ENCODE data around the gene B3GNT9.

Gene B3GNT9, protein sequence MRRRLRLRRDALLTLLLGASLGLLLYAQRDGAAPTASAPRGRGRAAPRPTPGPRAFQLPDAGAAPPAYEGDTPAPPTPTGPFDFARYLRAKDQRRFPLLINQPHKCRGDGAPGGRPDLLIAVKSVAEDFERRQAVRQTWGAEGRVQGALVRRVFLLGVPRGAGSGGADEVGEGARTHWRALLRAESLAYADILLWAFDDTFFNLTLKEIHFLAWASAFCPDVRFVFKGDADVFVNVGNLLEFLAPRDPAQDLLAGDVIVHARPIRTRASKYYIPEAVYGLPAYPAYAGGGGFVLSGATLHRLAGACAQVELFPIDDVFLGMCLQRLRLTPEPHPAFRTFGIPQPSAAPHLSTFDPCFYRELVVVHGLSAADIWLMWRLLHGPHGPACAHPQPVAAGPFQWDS

DNA sequence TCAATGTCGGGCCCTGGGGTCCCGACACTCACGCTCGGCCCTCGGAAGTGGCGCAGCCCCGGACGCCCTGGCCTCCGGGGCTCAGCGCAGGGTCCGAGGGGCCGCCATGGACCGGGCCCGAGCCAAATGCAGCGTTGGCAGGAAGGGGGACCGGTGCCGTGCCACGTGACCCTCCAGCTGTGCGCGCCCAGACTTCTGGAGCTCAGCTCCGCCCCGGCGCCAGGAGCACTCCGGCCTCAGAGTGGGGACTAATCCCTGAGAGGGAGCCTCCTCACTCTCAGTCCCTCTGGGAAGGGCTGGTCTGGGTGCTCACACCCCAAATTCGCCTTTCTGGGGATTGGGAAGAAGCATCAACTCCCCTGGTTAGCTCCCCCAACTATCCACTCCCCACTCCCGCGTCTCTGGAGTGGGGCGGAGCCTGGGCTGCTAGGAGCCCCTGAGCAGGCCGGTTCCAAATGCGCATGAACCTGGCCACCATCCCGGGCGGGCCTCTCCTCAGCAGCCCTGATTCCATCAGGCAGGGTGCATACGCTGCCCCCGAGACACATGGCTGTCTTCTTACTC is at the start of gene B3GNT9:
TSS of gene B3GNT9 (minus strand) at position 166 of the 564 bp plus-strand sequence. CDS start 513 bp downstream, outside the sequence.
- in situ Hi-C loops (cut with MboI; ENCODE audit: low sequenced_read_pairs): loop anchor here (10.0 kb wide), 2 partner anchors 136 to 176 kb away; no protein-coding TSS in a partner anchor
- no peaks in the 10 kb centered on the region for H3K4me1 ChIP-seq
- no peaks in the 10 kb centered on the region for H3K27me3 ChIP-seq (ENCODE audit: low read depth)
- H3K4me3 ChIP-seq: no peak within 1 kb of the TSS
- no peak for DNase-seq (ENCODE audit: low spot score in 2 of 2)
- H3K36me3 ChIP-seq (replicated peaks): peaks cover 32% of the 10 kb centered on the region
- no peaks in the 10 kb centered on the region for H3K9me3 ChIP-seq

DNA sequence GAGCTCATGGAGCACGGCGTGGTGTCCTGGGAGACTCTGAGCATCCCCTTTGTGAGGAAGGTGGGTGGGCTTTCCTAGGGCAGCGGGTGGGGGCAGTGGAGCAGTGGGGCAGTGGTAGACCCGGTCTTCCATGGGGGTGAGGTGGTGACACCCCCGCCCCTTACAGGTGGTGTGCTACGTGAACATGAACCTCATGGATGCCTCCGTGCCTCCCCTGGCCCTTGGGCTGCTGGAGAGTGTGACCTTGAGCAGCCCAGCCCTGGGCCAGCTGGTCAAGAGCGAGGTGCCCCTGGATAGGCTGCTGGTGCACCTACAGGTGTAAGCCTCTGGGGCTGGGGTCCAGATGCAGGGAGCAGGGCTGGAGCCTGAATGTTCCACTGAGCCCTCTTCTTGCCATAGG is 49.7 kb upstream of the B3GNT9 start:
- no peaks in the 10 kb centered on the region for H3K9me3 ChIP-seq
- in situ Hi-C loops (cut with MboI; ENCODE audit: low sequenced_read_pairs): no loop called here
- H3K4me1 ChIP-seq: no peaks in the 10 kb centered on the region
- H3K27me3 ChIP-seq (ENCODE audit: low read depth): no peaks in the 10 kb centered on the region
- no peak overlapping the region for H3K4me3 ChIP-seq
- DNase-seq (ENCODE audit: low spot score in 2 of 2): no peak
- peaks cover 65% of the 10 kb centered on the region for H3K36me3 ChIP-seq (replicated peaks)

DNA sequence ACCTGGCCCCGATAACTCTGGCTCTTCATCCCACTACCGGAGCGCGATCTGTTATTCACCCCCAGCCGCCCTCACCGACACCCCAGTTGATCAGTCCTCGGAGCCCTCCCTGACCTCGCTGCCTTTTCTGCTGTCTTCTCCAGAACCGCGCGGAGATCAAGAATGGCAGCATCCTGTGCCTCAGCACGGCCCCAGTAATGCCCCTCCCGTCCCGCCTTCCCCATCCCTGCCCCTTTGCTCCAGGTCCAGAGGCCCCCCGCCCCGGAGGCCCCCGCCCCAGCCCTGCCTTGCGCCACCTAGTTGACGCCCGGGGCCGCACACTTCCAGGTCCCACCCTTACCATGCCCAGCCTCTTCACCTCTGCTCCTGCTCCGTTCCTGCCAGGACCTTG is 49.0 kb upstream of the B3GNT9 start:
- Histone ChIP-seq H3K9me3 (no peaks in the 10 kb centered on the region), H3K4me3 (no peak overlapping the region), H3K27me3 (ENCODE audit: low read depth) (no peaks in the 10 kb centered on the region), H3K4me1 (no peaks in the 10 kb centered on the region), H3K36me3 (replicated peaks) (peaks cover 72% of the 10 kb centered on the region)
- DNase-seq (ENCODE audit: low spot score in 2 of 2): no peak
- in situ Hi-C loops (cut with MboI; ENCODE audit: low sequenced_read_pairs): no loop called here

DNA sequence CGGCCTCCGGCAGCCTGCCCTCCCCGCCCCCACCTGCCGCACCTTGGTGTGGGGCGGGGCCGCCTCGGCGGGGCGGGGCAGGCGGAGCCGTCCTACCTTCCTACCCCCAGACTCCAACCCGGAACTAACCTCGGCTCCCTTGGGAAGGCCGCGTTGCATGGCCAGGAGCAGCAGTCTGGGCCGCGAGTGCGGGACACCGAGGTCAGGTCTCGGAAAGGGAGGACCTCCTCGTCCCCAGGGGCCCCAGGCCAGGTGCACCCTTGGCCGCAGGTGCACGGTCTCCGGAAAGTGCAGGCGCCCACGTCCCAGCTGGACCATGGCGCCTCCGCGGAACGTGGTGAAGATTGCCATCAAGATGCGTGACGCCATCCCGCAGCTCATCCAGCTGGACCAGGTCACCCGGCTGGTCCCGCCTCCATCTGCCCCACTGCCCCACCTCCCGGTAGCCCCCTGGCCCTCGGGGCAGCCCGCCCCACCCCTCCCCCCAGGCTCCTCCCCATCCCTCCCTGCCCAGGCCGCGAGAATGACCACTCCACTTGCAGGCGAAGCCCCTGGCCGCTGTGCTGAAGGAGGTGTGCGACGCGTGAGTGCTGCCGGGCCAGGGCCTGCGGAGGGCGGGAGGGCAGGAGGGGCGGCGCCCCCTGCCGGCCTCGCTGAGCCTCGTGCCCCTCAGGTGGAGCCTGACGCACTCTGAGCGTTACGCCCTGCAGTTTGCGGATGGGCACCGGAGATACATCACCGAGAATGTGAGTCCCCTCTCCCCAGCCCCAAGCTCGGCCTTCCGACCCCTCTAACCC is 48.4 kb upstream of the B3GNT9 start, which contains the start of gene ELMO3:
TSS of gene ELMO3 (plus strand) at position 121 of the 797 bp plus-strand sequence. CDS start at position 317, 196 bp downstream.
- Histone ChIP-seq H3K27me3 (ENCODE audit: low read depth) (no peaks in the 10 kb centered on the region), H3K9me3 (no peaks in the 10 kb centered on the region), H3K4me3 (no peak within 1 kb of the TSS), H3K36me3 (replicated peaks) (peaks cover 76% of the 10 kb centered on the region), H3K4me1 (no peaks in the 10 kb centered on the region)
- in situ Hi-C loops (cut with MboI; ENCODE audit: low sequenced_read_pairs): no loop called here
- no peak for DNase-seq (ENCODE audit: low spot score in 2 of 2)

DNA sequence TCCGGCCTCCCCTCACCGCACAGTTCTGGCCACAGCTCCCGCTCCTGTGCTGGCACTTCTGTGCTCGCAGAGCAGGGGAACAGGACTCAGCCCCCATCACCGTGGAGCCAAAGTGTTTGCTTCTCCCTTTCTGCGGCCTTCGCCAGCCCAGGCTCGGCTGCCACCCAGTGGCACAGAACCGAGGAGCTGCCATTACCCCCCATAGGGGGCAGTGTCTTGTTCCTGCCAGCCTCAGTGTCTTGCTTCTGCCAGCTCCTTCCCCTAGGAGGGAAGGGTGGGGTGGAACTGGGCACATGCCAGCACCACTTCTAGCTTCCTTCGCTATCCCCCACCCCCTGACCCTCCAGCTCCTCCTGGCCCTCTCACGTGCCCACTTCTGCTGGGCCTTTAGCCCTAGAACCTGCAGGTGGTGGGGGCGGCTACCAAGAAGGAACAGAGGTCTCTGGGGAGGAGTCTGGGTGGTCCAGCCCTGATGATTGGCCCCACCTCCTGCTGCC is 47.5 kb upstream of the B3GNT9 start:
- H3K4me3 ChIP-seq: no peak overlapping the region
- no peaks in the 10 kb centered on the region for H3K27me3 ChIP-seq (ENCODE audit: low read depth)
- DNase-seq (ENCODE audit: low spot score in 2 of 2): no peak
- in situ Hi-C loops (cut with MboI; ENCODE audit: low sequenced_read_pairs): no loop called here
- H3K36me3 ChIP-seq (replicated peaks): peaks cover 81% of the 10 kb centered on the region
- H3K4me1 ChIP-seq: peaks cover 4% of the 10 kb centered on the region
- no peaks in the 10 kb centered on the region for H3K9me3 ChIP-seq

DNA sequence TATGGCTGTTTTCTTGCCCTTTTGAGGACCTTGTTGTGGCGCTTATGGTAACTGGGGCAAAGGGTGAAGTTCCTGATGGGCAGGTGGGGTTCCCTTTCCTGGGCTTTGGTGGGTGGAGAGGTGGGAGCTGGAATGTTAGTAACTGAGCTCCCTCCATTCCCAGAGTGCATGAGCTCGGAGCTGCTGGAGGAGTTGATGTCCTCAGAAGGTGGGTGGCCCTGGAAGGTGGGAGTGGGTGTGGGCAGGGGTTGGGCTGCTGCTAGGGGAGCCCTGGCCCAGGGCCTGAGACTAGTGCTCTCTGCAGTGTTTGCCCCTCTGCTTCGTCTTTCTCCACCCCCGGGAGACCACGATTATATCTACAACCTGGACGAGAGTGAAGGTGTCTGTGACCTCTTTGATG is 46.9 kb upstream of the B3GNT9 start:
- Histone ChIP-seq H3K27me3 (ENCODE audit: low read depth) (no peaks in the 10 kb centered on the region), H3K9me3 (no peaks in the 10 kb centered on the region), H3K4me3 (no peak overlapping the region), H3K4me1 (peaks cover 9% of the 10 kb centered on the region), H3K36me3 (replicated peaks) (peaks cover 82% of the 10 kb centered on the region)
- no peak for DNase-seq (ENCODE audit: low spot score in 2 of 2)
- in situ Hi-C loops (cut with MboI; ENCODE audit: low sequenced_read_pairs): no loop called here

DNA sequence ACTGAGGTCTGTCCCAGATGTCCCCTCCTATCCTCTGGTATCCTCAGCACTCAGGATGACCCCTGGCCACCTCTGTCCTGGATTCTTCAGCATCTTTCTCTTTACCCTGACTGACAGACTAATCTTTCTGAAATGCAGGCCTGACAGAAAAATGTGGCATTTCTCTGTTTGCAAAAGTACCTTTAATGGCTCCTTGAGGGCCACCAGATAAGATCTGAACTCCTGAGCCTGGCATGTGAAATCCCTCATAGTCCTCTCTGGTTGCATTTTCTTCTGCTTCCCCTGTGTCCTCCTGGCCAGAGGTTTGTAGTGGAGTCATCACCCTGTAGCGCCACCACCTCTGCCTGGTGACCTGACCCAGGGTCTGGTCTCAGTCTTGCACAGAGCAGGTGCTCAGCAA is 46.1 kb upstream of the B3GNT9 start:
- peaks cover 9% of the 10 kb centered on the region for H3K4me1 ChIP-seq
- H3K27me3 ChIP-seq (ENCODE audit: low read depth): no peaks in the 10 kb centered on the region
- H3K4me3 ChIP-seq: no peak overlapping the region
- H3K9me3 ChIP-seq: no peaks in the 10 kb centered on the region
- no peak for DNase-seq (ENCODE audit: low spot score in 2 of 2)
- in situ Hi-C loops (cut with MboI; ENCODE audit: low sequenced_read_pairs): no loop called here
- peaks cover 79% of the 10 kb centered on the region for H3K36me3 ChIP-seq (replicated peaks)

DNA sequence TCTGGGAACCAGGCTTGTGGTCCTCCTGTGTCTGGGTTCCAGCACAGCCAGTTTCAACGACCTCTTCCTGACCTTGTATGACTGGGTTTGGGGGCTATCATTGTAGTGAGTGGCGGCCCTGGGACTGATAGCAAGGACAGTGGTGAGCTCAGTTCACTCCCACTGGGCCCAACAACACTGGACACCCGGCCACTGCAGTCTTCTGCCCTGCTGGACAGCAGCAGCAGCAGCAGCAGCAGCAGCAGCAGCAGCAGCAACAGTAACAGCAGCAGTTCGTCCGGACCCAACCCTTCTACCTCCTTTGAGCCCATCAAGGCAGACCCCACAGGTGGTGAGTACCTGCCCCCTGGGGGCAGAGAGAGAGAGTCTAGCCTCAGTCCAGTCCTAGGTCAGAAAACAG is 44.9 kb upstream of the B3GNT9 start:
- in situ Hi-C loops (cut with MboI; ENCODE audit: low sequenced_read_pairs): no loop called here
- DNase-seq (ENCODE audit: low spot score in 2 of 2): no peak
- Histone ChIP-seq H3K9me3 (no peaks in the 10 kb centered on the region), H3K36me3 (replicated peaks) (peaks cover 71% of the 10 kb centered on the region), H3K4me3 (no peak overlapping the region), H3K27me3 (ENCODE audit: low read depth) (no peaks in the 10 kb centered on the region), H3K4me1 (peaks cover 11% of the 10 kb centered on the region)

DNA sequence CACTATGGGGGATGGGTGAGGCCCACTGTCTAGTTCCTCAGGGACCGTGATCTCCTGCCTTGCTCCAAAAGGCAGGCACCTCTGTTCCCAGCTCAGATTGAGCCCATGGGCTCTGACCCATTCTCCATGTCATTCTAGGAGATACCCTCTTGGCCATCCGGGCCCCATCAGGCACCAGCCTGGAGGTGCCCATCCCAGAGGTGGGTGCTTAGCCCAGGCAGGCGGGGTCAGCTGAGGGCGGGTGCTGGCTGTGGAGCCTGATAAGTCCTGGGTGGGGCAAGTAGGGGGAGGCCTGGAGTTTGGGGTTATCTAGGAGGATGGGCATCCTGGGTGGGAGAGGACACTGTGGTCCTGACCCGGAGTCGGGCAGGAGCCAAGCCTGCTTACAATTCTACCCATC is 43.5 kb upstream of the B3GNT9 start:
- no peak for DNase-seq (ENCODE audit: low spot score in 2 of 2)
- H3K4me1 ChIP-seq: peaks cover 11% of the 10 kb centered on the region
- peaks cover 64% of the 10 kb centered on the region for H3K36me3 ChIP-seq (replicated peaks)
- H3K9me3 ChIP-seq: no peaks in the 10 kb centered on the region
- H3K27me3 ChIP-seq (ENCODE audit: low read depth): no peaks in the 10 kb centered on the region
- no peak overlapping the region for H3K4me3 ChIP-seq
- in situ Hi-C loops (cut with MboI; ENCODE audit: low sequenced_read_pairs): no loop called here

DNA sequence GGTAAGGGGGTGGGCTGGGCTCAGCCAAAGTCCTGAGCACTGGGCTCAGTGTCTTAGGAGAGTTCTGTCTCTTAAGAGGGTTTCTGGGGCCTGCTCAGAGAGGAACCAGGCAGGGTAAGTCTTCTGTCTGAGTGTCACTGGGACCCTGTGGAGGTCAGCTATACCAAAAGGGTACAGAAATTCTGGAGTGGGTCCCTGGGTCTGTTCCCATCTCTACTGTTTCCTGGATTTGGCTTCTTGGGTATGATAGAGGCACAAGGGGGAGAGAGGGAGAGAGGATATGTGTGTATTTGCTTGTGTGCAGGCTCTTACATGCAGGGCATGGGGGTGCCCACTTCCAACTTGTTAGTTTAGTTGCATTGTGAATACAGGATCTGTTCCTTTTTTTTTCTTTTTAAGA is 42.7 kb upstream of the B3GNT9 start:
- Histone ChIP-seq H3K9me3 (no peaks in the 10 kb centered on the region), H3K4me1 (peaks cover 11% of the 10 kb centered on the region), H3K36me3 (replicated peaks) (peaks cover 61% of the 10 kb centered on the region), H3K4me3 (peak overlapping the region; percentile 98), H3K27me3 (ENCODE audit: low read depth) (no peaks in the 10 kb centered on the region)
- no peak for DNase-seq (ENCODE audit: low spot score in 2 of 2)
- in situ Hi-C loops (cut with MboI; ENCODE audit: low sequenced_read_pairs): no loop called here

DNA sequence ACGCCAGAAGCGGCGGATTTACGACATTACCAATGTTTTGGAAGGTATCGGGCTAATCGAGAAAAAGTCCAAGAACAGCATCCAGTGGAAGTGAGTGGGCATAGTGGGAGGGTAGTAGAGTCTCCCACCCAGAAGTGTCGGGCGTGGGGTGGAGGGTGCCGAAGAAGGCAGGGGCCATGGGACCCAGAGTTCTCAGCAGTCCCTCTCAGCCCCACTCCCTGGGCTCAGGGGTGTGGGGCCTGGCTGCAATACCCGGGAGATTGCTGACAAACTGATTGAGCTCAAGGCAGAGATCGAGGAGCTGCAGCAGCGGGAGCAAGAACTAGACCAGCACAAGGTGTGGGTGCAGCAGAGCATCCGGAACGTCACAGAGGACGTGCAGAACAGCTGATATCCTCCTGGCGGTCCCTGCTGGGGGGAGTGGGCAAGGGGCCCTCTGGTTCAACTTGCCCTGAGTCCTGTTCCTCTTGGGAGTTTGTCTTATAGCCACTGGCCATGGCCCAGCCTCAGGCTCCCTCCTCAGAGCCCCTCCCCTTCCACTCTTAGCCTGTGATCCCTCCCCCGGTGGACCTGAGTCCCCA is 42.1 kb upstream of the B3GNT9 start:
- peaks cover 11% of the 10 kb centered on the region for H3K4me1 ChIP-seq
- H3K36me3 ChIP-seq (replicated peaks): peaks cover 55% of the 10 kb centered on the region
- no peak for DNase-seq (ENCODE audit: low spot score in 2 of 2)
- no peaks in the 10 kb centered on the region for H3K9me3 ChIP-seq
- H3K27me3 ChIP-seq (ENCODE audit: low read depth): no peaks in the 10 kb centered on the region
- in situ Hi-C loops (cut with MboI; ENCODE audit: low sequenced_read_pairs): no loop called here
- H3K4me3 ChIP-seq: peak overlapping the region; percentile 98

DNA sequence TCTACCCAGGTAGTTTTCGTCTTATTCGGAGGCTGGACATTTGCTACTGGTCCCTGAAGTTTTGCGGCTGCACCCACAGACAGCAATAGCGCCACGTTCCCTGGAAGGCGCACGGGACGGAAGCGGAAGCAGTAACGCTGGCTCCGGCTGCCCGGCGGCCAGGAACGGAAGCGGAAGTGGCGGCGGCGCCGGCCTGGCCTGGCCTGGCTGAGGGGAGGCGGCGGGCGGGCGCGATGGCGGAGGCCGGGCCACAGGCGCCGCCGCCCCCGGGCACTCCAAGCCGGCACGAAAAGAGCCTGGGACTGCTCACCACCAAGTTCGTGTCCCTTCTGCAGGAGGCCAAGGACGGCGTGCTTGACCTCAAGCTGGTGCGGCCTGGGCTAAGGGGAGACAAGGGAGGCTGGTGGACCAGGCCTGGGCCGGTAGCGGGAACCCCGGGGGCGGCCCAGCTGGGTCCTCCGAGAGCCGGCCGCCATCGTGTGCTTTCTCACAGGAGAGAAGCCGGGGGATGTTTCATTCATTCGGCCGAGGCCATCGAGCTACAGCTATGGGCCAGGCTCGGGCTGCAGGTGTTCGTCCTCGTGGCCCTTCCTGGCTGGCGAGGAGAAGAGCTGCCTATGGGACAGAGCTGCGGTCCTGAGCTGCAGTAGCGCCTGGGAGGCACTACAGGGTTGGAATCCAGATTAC is 41.3 kb upstream of the B3GNT9 start, which contains the start of gene E2F4:
TSS of gene E2F4 (plus strand) at position 161 of the 687 bp plus-strand sequence. CDS start at position 234, 73 bp downstream.
- no peaks in the 10 kb centered on the region for H3K27me3 ChIP-seq (ENCODE audit: low read depth)
- peak within 1 kb of the TSS; percentile 98 for H3K4me3 ChIP-seq
- in situ Hi-C loops (cut with MboI; ENCODE audit: low sequenced_read_pairs): no loop called here

More for the DNA sequence above, 41.3 kb upstream of the B3GNT9 start, which contains the start of gene E2F4:
- DNase-seq (ENCODE audit: low spot score in 2 of 2): peak; percentile 85 to 93
- Histone ChIP-seq H3K4me1 (peaks cover 11% of the 10 kb centered on the region), H3K9me3 (no peaks in the 10 kb centered on the region), H3K36me3 (replicated peaks) (peaks cover 47% of the 10 kb centered on the region)
